Superior temporal gyrus (tissue), 1 donor: Measurements from ENCODE around the gene AGAP4.
"Not testable (repeated sequence)": the region's sequence is repeated elsewhere in the genome, so short reads cannot be mapped to it uniquely, and the experiment has no call there.

Experiments
- DNase-seq: peaks from one replicate; pipeline ENCODE4 v3.0.0-alpha.2; 2016; ENCODE audit errors: extremely low spot score

The AGAP4 gene

GRCh38 chr10:45790694-45791426 lies 56.4 kb downstream of the AGAP4 start:
- not testable (repeated sequence) for DNase-seq

- not testable (repeated sequence) for DNase-seq
Measured at GRCh38 chr10:45789991-45790390, 57.3 kb downstream of the AGAP4 start.

- not testable (repeated sequence) for DNase-seq
Measured at GRCh38 chr10:45787212-45787741, 60.0 kb downstream of the AGAP4 start.

GRCh38 chr10:45786217-45786616 lies 61.1 kb downstream of the AGAP4 start:
- DNase-seq: not testable (repeated sequence)
